NT2/D1 (cell line): Measurements from ENCODE around the gene VN1R5.

Source experiments
- SUZ12 ChIP-seq: IDR thresholded peaks from 2 replicates; pipeline ENCODE4 v1.6.1; 2011; ENCODE audit not compliant: insufficient read length, insufficient read depth; ENCODE audit errors: extremely low read depth
- ZNF274 ChIP-seq: IDR thresholded peaks from 2 replicates; pipeline ENCODE4 v1.6.1; 2011; ENCODE audit warnings: mild to moderate bottlenecking, low read depth, low read length

DNA sequence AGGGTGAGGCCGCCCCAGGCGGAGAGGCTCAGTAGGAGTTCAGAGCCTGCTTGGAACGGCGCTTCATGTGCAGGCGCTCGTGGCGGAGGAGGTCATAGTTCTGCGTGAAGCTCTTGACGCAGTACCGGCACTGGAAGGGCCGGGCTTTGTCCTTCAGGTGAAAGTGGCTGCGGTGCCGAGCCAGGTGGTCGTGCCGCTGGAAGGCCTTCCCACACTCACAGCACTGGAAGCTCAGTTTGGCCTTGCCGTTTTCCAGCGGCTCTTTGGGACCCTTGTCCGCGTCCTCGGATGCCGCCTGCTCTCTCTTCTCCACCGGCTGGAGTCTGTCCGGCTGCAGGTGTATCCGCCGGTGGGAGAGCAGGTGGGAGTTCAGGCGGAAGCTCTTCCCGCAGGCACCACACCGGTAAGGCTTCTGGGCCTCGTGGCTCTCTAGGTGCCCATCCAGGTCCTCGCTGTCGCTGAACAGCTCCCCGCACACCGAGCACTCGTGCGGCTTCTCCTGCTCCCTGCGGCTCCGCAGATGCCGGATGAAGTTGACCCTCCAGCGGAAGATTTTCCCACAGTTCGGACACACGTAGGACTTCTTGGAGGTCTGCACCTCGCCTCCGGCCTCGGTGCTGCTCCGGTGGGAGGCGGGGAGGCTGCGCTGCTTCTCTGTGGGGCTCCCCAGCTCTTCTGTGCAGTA is 44.8 kb downstream of the VN1R5 start:
- TF ChIP-seq SUZ12 (no peak), ZNF274 (no peak)
